Neural cell (in vitro differentiated cells): ENCODE data around the gene SNAPC5. TPM values are rescaled to one million over a fixed set of nuclear protein-coding genes. Genes with fewer than 3 reads are reported as not detected.

ENCODE experiments used
- H2AFZ ChIP-seq: fragments of 200-600, 300-800 bp; sonication (generic), shearing (Covaris generic); 2 replicates; pipeline ENCODE4 v1.6.0; 2014; ENCODE audit warnings: low read depth, mild to moderate bottlenecking, antibody characterized with exemption, low read length, moderate library complexity
- H3F3A ChIP-seq: fragments of 200-600 bp; shearing (Covaris generic); 2 replicates; pipeline ENCODE4 v1.6.1; 2016; ENCODE audit warnings: mild to moderate bottlenecking, moderate library complexity, mixed read lengths, antibody characterized with exemption, low read length; ENCODE audit not compliant: insufficient read depth, poor library complexity, severe bottlenecking
- H3K27ac ChIP-seq: fragments of 200-600, 300-800 bp; sonication (generic), shearing (Covaris generic); 2 replicates; pipeline ENCODE4 v1.5.1; 2014; ENCODE audit warnings: mild to moderate bottlenecking, low read length, moderate library complexity
- H3K27me3 ChIP-seq: fragments of 300-800, 200-600 bp; sonication (generic), shearing (Covaris generic); 2 replicates; pipeline ENCODE4 v1.6.0; 2014; ENCODE audit warnings: mild to moderate bottlenecking, low read depth, low read length, moderate library complexity; ENCODE audit not compliant: insufficient read depth
- H3K36me3 ChIP-seq: fragments of 300-800, 200-600 bp; sonication (generic), shearing (Covaris generic); 2 replicates; pipeline ENCODE4 v1.5.1; 2014; ENCODE audit warnings: mild to moderate bottlenecking, antibody characterized with exemption, low read length, moderate library complexity; ENCODE audit not compliant: insufficient read depth
- H3K4me2 ChIP-seq: fragments of 300-800, 200-600 bp; sonication (generic), shearing (Covaris generic); 2 replicates; pipeline ENCODE4 v1.6.0; 2014; ENCODE audit warnings: mild to moderate bottlenecking, low read length
- H3K4me3 ChIP-seq: fragments of 300-800, 200-600 bp; sonication (generic), shearing (Covaris generic); 2 replicates; pipeline ENCODE4 v1.5.1; 2014; ENCODE audit warnings: mild to moderate bottlenecking, low read length, moderate library complexity
- H3K79me2 ChIP-seq: fragments of 200-600 bp; shearing (Covaris generic); replicated peaks from 2 replicates; pipeline ENCODE4 v1.6.0; 2014; ENCODE audit warnings: mild to moderate bottlenecking, low read length, moderate library complexity; ENCODE audit not compliant: insufficient read depth
- H3K9ac ChIP-seq: fragments of 300-800, 200-600 bp; sonication (generic), shearing (Covaris generic); 2 replicates; pipeline ENCODE4 v1.6.1; 2016; ENCODE audit warnings: mild to moderate bottlenecking, low read length, mixed read lengths
- H3K9me2 ChIP-seq: fragments of 200-600 bp; shearing (Covaris generic); 2 replicates; pipeline ENCODE4 v1.6.1; 2016; ENCODE audit warnings: mild to moderate bottlenecking, low read length, mixed read lengths; ENCODE audit not compliant: insufficient read depth
- H3K9me3 ChIP-seq: fragments of 200-600, 300-800 bp; sonication (generic), shearing (Covaris generic); 2 replicates; pipeline ENCODE4 v1.6.1; 2016; ENCODE audit warnings: mild to moderate bottlenecking, mixed run types, low read length, moderate library complexity, mixed read lengths
- H4K20me1 ChIP-seq: fragments of 200-600 bp; shearing (Covaris generic); 2 replicates; pipeline ENCODE4 v1.6.1; 2016; ENCODE audit warnings: mild to moderate bottlenecking, mixed run types; ENCODE audit not compliant: insufficient read depth
- CTCF ChIP-seq: fragments of 450-650 bp; IDR thresholded peaks from 2 replicates; pipeline ENCODE4 v1.5.1; 2014; ENCODE audit warnings: antibody characterized with exemption, mild to moderate bottlenecking, moderate library complexity; ENCODE audit not compliant: poor library complexity, severe bottlenecking
- EP300 ChIP-seq: fragments of 450-650 bp; conservative IDR thresholded peaks from 2 replicates; pipeline ENCODE4 v1.6.1; 2014; ENCODE audit warnings: antibody characterized with exemption, mild to moderate bottlenecking, moderate library complexity; ENCODE audit not compliant: poor library complexity, severe bottlenecking
- EZH2 ChIP-seq: fragments of 200-600, 300-800 bp; shearing (Covaris generic), sonication (generic); IDR thresholded peaks from 2 replicates; pipeline ENCODE4 v1.6.1; 2014; ENCODE audit warnings: antibody characterized with exemption, low read length, borderline replicate concordance, mild to moderate bottlenecking; ENCODE audit not compliant: insufficient read depth, poor library complexity, severe bottlenecking
- POLR2AphosphoS5 ChIP-seq: IDR thresholded peaks from 2 replicates; pipeline ENCODE4 v1.6.1; 2012
- RAD21 ChIP-seq: fragments of 450-650 bp; conservative IDR thresholded peaks from 2 replicates; pipeline ENCODE4 v1.6.1; 2014; ENCODE audit warnings: antibody characterized with exemption, mild to moderate bottlenecking, moderate library complexity
- REST ChIP-seq: IDR thresholded peaks from 2 replicates; pipeline ENCODE4 v1.6.1; 2012; ENCODE audit warnings: borderline replicate concordance
- SMC3 ChIP-seq: fragments of 450-650 bp; conservative IDR thresholded peaks from 2 replicates; pipeline ENCODE4 v1.6.1; 2014; ENCODE audit warnings: antibody characterized with exemption, mild to moderate bottlenecking, moderate library complexity; ENCODE audit not compliant: poor library complexity
- TAF1 ChIP-seq: IDR thresholded peaks from 2 replicates; pipeline ENCODE4 v1.6.1; 2012; ENCODE audit warnings: low read depth
- polyA plus RNA-seq: library from polyadenylated mRNA; depleted of rRNA; stranded (reverse); fragments of >200 nt; gene quantifications from 2 replicates; pipeline ENCODE4 v1.2.3, GENCODE V29; 2014

SNAPC5 gene
- polyA plus RNA-seq, 1 donor from 2014 or later, result 62.3 TPM

DNA sequence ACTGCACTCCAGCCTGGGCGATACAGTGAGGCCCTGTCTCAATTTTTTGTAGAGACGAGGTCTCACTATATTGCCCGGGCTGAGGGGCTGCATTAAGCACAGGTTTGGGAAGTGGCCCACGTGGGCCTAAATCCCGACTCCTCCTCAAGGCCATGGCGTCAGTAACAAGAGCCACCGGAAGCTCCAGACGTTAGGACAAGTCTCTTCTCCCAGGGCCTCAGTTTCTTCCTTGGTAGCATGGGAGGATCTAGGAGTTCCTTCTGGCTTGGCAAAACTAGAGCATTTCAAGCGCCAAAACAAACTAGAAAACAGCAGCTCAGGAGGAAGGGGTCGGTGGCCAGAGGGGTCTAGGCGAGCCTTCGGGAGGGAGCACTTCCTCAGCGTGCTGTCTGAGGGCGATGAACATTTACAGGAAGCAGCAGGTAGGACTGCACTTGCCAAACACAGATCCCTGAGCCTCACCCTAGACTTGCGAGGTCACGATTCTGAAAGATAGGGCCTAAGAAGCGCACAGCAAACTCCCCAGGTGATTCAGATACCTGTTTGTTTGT lies 536 bp downstream of the SNAPC5 start:
- peaks cover 5% of the 10 kb centered on the region for H3K36me3 ChIP-seq
- peak overlapping the region; percentile 65 for H2AFZ ChIP-seq

GRCh38 chr15:66494262-66494661 lies 3.3 kb downstream of the SNAPC5 start:
- no peak overlapping the region for H2AFZ ChIP-seq
- no peak overlapping the region for H3K27ac ChIP-seq
- H3K27me3 ChIP-seq, result no peaks in the 10 kb centered on the region
- H3K79me2 ChIP-seq, result no peaks in the 10 kb centered on the region
- no peaks in the 10 kb centered on the region for H3K9me2 ChIP-seq
- H4K20me1 ChIP-seq, result no peaks in the 10 kb centered on the region
- H3K4me3 ChIP-seq, result no peak overlapping the region
- no peak overlapping the region for H3K9ac ChIP-seq
- no peaks in the 10 kb centered on the region for H3K36me3 ChIP-seq
- H3K9me3 ChIP-seq, result no peaks in the 10 kb centered on the region
- peaks cover 3% of the 10 kb centered on the region for H3F3A ChIP-seq
- no peak overlapping the region for H3K4me2 ChIP-seq
- TF ChIP-seq EZH2 (no peak), REST (no peak), EP300 (no peak), CTCF (no peak), POLR2AphosphoS5 (no peak), TAF1 (no peak), RAD21 (no peak)

More for the DNA sequence above, 536 bp downstream of the SNAPC5 start:
- no peaks in the 10 kb centered on the region for H3K9me3 ChIP-seq
- H3K4me2 ChIP-seq, result peak overlapping the region; percentile 74
- TF ChIP-seq POLR2AphosphoS5 (no peak), REST (no peak), CTCF (no peak), EZH2 (no peak), SMC3 (no peak)
- no peaks in the 10 kb centered on the region for H3K27me3 ChIP-seq
- peak overlapping the region; percentile 78 for H3K4me3 ChIP-seq
- H4K20me1 ChIP-seq, result no peaks in the 10 kb centered on the region
- H3K79me2 ChIP-seq, result peaks cover 6% of the 10 kb centered on the region
- H3K9me2 ChIP-seq, result no peaks in the 10 kb centered on the region
- peak overlapping the region; percentile 71 for H3K9ac ChIP-seq
- peaks cover 3% of the 10 kb centered on the region for H3F3A ChIP-seq
- peak overlapping the region; percentile 66 for H3K27ac ChIP-seq
